Nasal cavity respiratory epithelium epithelial cell of viscerocranial mucosa (primary cell): ENCODE measurements around the gene TMEM134. TPM values are rescaled to one million over a fixed set of nuclear protein-coding genes. Genes with fewer than 3 reads are reported as not detected.

Experiments
- total RNA-seq: library from RNA; depleted of rRNA; stranded (reverse); fragments of >200 nt; gene quantifications from 2 replicates; pipeline ENCODE4 v1.2.3, GENCODE V29; 2014

Gene TMEM134, protein sequence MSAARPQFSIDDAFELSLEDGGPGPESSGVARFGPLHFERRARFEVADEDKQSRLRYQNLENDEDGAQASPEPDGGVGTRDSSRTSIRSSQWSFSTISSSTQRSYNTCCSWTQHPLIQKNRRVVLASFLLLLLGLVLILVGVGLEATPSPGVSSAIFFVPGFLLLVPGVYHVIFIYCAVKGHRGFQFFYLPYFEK
- 19.8 and 57.7 TPM in 2 replicates for total RNA-seq

DNA sequence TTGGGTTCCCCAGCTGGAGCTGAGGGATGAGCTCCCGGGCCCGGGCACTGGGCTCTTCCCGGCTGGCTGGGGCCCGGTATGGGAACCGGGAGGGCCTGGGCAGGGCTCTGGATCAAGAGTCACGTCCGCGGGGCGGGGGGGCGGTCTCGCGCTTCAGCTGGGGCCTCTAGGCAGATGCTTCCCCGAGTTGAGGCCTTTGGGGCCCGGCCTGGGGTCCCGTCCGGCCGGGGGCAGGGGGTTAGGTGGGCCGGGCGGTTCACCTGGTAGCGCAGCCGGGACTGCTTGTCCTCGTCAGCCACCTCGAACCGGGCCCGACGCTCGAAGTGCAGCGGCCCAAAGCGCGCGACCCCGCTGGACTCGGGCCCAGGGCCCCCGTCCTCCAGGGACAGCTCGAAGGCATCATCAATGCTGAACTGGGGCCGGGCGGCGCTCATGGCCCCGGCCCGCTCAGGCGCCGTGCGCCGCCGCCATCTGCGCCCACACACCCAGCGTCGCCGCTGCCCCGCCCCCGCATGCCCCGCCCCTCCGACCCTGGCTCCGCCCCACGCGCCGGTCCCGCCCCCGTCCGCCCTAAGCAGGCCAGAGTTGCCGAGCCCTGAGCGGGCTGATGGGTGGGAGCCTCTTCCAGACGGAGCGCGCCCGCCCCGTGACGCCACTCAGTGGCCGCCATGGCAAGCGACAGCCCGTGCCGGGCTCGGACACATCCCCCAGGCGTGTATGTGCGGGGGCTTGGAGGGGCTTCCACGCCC, at the start of gene TMEM134:
Gene TMEM134, minus strand, starts transcription at position 493 of the 749 bp plus-strand sequence. Its CDS starts 59 bp downstream, at position 434.

DNA sequence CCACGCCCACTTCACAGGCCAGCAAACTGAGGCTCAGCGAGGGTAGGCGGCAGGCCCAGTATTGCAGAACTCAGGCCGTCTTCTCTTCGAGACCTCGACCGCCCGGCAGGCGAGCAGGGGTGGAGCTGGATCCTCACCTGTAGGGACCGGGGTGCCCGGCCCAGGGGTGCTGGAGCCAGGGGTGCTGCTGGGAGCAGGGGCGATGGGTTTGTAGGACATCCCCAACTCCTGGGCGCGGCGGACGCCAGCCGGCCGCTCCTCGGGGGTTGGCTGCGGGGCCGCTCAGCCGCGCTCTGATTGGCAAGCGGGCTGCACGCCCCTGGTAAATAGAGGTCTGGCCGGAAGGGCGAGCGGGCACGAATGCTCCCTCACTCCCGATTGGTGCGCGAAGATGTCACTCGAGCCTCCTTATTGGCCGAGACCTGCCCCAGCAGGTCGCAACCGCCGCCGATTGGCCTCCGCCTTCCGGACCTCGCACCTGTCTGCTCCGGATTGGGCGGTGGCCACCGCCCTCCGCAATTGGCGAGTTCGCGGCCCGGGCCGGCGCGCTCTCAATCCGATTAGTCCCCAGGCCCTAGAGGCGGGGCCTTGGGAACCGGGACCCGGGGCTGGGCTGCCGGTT, 38.9 kb upstream of the TMEM134 start, which contains the start of gene CDK2AP2:
Gene CDK2AP2, minus strand, starts transcription at position 299 of the 622 bp plus-strand sequence. Its CDS starts 80 bp downstream, at position 219.

DNA sequence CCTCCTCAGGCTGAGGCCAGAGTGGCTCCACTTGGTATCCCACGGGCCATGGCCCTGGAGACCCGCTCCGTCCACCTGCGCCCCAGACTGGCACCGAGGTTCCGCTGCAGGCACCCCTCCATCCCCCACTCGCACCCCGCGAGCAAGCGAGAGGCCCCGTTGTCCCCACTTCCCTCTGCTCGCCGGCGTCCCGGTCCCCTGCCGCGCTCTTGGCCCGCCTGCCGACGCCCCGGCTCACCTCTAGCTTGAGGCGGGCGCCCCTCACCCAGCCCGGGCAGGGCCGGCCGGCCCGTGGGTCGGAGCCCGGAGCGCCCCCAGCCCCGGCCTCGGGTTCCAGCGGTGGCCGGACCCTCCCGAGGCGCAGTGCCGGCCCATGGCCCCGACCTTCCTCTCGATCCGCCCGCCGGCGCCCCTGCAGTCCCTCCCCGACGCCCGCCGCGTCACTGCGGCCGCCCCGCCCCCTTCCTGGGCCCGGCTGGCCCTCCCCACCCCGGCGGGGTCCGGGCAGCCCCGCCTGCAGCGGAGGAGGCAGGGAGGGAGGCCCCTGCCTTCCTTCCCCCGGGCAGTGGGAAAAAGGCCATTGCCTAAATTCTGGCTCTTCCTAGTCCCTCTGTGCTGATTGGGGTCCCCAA, 36.0 kb upstream of the TMEM134 start, which contains the start of gene PITPNM1:
Gene PITPNM1, minus strand, starts transcription at position 414 of the 632 bp plus-strand sequence. CDS start 1,183 bp downstream, outside the sequence.

DNA sequence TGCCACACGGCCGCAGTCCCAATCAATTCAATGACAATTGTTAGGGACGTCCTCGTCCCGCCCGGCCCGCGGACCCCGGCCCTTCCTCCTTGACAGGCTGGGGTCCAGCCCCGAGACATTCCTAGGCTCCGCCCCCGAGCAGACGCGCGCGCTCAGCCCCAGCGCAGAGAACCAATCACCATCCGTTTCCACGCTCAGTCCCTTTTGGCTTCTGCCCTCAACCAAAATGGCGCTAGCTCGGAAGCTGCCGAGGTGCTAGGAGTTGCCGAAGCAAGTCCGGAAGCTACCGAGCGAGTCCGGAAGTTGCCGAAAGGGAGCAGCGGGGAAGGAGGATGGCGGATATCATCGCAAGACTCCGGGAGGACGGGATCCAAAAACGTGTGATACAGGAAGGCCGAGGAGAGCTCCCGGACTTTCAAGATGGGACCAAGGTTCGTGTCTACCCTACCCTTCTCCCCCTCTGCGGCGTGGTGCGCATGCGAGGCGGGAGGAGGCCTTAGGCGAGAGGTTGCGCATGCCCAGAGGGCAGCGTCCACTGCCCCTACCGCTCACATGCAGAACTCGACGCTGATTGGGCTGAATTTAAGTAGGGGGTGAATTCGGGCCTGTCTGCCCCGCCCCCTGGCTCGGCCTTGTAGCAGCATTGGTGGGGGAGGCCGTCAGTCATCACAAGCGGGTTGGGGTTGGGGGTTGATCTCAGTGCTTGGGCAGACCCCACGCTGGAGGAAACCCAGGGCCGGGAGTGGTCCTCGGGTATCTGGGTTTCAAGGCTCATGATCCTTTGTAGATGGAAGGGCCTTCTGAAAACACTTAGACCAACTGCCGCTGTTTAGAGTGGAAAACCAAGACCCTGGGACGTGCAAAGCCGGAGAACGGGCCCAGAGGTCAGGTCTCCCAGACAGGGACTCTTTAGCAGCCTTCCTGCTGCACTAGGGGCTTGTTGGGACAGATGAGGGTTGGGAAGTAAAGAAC, 14.1 kb upstream of the TMEM134 start, which contains the start of gene AIP:
Gene AIP, plus strand, starts transcription at position 200 of the 972 bp plus-strand sequence. Its CDS starts 133 bp downstream, at position 333.

DNA sequence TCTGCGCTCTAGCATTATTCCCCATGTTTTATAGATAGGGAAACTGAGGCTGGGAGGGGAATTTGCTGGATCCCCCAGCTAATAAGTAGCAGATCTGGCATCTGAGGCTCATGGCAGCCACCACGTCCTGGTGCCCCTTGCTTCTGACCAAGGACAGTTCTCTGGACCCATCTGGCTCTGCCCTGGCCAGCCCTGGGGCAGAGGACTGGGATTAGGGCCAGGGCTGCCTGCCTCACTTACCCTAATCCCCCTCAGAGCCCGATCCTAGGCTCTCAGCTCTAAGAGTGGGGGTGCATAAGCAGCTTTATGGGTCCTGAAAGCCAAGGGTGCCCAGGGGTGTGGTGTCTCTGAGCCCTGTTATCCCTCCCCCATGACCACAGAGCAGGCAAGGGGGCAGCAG, 14.0 kb downstream of the TMEM134 start, which contains the start of gene CABP4:
Gene CABP4, plus strand, starts transcription at position 301 of the 400 bp plus-strand sequence. Its CDS starts 70 bp downstream, at position 371.

DNA sequence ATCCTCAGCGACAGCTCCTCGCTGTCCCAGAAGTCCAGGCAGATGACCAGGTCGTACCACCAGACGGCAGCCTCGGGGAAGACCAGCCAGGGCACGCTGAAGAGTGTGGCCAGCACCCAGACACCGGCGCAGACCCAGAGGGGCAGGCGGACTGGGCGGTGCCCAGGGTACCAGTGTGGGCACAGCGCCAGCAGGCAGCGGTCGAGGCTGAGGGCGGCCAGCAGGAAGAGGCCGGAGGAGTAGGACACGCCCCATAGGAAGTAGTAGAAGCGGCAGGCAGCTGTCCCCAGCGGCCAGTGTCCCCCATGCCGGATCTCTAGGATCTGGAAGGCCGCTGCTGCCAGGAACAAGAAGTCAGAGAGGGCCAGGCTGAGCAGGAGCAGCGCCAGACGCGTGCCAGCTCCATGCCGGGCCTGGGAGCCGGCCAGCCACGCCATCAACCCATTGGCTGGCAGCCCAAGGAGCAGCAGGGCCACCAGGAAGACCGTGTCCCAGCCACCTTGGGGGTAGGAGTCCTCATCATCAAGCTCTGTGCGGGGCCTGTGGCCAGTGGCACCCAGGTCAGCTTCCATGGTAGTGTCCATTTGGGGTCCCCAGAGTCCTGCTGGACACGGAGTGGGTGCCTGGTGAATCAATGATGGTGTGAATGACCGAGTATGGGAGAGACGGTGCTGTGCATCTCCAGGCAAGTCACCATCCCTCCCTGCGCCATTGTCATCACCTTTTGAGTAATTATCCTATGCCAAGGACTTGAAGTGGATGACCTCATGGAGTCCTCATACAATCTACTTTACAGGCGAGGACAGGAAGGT, 16.7 kb downstream of the TMEM134 start, which contains the start of gene GPR152:
Gene GPR152, minus strand, starts transcription at position 589 of the 812 bp plus-strand sequence. Its CDS starts 5 bp downstream, at position 584.

DNA sequence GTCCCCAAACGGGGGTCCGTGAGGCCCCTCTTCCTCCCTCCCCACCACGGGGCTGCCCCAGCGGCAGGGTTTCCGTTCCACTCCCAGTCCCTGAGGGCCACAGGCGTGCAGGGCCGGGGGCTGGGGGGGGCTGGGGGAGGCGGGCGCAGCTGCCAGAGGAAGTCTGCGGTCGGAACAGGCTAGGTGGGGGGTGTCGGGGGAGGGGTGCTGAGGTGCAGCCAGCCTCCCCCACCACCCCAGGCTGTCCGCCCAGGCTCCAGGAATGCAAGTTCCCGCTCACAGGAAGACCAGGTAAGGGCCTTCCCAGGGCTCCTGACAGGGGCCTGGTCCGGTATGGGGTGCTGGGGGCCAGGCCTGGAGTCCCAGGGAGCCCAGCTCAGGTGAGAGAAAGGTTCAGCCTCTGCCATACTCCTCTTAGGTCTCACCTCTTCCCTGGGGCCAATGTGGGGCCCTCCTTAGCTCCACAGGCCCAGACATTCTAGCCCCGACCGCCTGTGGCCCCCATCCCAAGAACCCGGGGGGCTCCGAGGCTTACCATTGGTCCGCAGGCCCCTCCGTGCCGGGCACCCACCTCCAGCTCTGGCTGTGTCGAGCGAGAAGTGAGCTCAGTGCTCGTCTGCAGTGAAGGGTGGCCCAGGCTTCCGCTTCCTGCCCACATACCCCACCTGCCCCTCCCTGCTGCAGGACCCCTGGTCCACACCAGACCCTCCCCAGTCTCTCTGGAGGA, 31.8 kb downstream of the TMEM134 start, which contains the start of gene PTPRCAP:
Gene PTPRCAP, minus strand, starts transcription at position 601 of the 727 bp plus-strand sequence. Its CDS starts 63 bp downstream, at position 538.

DNA sequence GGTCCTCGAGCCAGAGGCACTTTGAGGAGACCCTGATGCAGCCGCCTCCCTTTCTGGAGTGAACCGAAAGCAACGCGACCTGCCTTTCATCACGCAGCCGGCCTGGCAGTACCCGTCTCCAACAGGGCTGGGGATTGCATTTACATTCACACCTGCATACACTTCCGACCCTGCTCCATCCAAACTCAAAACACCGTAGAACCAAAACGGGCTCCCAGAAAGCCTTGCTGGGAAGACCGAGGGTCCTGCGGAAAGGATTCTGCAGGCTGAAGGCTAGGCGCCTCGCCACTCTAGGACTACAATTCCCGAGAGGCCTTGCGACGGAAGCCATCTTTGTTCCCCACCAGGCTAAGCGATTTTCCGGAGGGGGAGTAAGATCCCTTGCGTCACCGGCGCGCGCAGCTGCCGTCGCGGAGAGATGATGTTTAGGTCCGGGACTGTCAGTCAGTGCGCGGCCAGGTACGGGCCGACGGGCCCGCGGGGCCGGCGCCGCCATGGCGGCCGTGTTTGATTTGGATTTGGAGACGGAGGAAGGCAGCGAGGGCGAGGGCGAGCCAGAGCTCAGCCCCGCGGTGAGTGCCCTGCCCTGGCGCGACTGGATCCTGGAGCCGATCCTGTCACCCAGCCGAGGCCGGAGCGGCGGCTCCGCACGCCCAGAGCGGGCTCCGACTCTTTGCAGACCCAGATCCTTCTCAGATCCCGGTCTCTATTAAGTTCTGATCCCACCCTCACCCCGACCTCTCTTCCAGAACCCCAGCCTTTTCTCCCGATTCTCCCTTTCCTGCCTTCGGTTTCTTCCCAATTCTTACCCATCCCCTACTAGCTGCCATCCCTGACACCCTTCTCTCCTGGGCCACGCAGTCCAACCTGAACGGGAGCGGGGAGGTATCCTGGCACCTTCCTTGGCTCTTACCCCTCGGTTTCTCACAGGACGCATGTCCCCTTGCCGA, 40.7 kb downstream of the TMEM134 start, which contains the start of gene RPS6KB2:
Gene RPS6KB2, plus strand, starts transcription at position 443 of the 950 bp plus-strand sequence. Its CDS starts 52 bp downstream, at position 495.

DNA sequence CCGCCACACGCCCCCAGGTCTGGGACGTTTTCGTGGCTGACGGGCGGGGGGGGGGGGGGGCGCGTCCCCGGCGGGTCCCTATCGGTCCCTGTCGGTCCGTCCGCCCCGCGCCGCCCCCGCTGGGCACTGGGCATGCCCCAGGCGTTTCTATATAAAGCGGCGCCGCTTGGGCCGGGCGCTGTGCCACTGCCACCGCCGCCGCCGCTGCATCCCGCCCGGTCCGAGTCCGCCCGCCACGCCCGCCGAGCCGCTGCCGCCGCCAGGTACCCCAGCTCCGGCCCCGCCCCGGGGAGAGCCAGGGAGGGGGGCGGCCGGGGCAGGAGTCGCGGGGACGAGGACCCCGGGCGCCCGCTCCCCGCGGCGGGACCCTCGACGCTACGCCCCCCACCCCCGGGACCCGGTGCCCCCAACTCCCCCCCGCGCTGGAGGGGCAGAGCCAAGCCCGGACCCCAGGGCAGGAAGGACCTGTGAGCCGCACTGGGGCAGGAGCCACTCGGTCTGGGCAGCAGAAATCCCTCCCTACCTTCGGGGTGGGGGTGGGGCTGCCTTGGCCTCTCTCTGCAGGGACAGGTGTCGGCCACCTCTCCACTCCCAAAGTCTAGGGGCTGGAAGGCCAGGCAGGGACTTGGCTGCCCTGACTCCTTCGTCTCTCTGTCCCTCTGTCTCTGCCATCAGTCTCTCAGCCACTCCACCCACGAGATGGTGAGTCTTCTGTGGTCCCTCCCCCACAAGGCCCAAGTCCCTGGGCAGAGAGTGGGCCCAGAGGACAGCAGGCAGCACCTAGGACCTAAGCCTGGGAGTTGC, 53.3 kb downstream of the TMEM134 start, which contains the start of gene CARNS1:
Gene CARNS1, plus strand, starts transcription at position 178 of the 804 bp plus-strand sequence. Its CDS starts 522 bp downstream, at position 700.

Other genes starting within 250 kb of the TMEM134 start
- gene GRK2, start 202.8 kb downstream of the TMEM134 start, total RNA-seq: 66.6 and 96.4 TPM in 2 replicates
- gene ANKRD13D, start 179.9 kb downstream of the TMEM134 start, total RNA-seq: 34.9 and 57.0 TPM in 2 replicates
- gene SSH3, start 165.7 kb downstream of the TMEM134 start, total RNA-seq: 26.0 and 46.7 TPM in 2 replicates
- 28.0 and 29.8 TPM in 2 replicates for gene POLD4, start 115.7 kb downstream of the TMEM134 start, total RNA-seq
- 3.2 and 3.8 TPM in 2 replicates for gene CLCF1, start 95.7 kb downstream of the TMEM134 start, total RNA-seq
- 5.6 and 7.9 TPM in 2 replicates for gene RAD9A, start 77.3 kb downstream of the TMEM134 start, total RNA-seq
- 116 and 139 TPM in 2 replicates for gene PPP1CA, start 67.4 kb downstream of the TMEM134 start, total RNA-seq
- gene TBC1D10C, start 65.2 kb downstream of the TMEM134 start, total RNA-seq: not detected in 2 replicates
- gene CARNS1, start 53.6 kb downstream of the TMEM134 start, total RNA-seq: under 0.01 TPM in 1 of 2 replicates, not detected in the other
- 46.5 and 72.5 TPM in 2 replicates for gene RPS6KB2, start 40.8 kb downstream of the TMEM134 start, total RNA-seq
- 0.28 TPM in 1 of 2 replicates, not detected in the other for gene PTPRCAP, start 31.6 kb downstream of the TMEM134 start, total RNA-seq
- 100 and 118 TPM in 2 replicates for gene CORO1B, start 25.8 kb downstream of the TMEM134 start, total RNA-seq
- gene GPR152, start 16.5 kb downstream of the TMEM134 start, total RNA-seq: not detected in 2 replicates
- gene CABP4, start 13.9 kb downstream of the TMEM134 start, total RNA-seq: not detected in 2 replicates
- 41.6 and 46.8 TPM in 2 replicates for gene AIP, start 13.8 kb upstream of the TMEM134 start, total RNA-seq
- 22.9 and 32.5 TPM in 2 replicates for gene PITPNM1, start 36.1 kb upstream of the TMEM134 start, total RNA-seq
- gene CDK2AP2, start 38.9 kb upstream of the TMEM134 start, total RNA-seq: 19.3 and 32.5 TPM in 2 replicates
- gene CABP2, start 54.2 kb upstream of the TMEM134 start, total RNA-seq: not detected in 2 replicates
- gene GSTP1, start 114.6 kb upstream of the TMEM134 start, total RNA-seq: 1,128 and 1,985 TPM in 2 replicates
- 150 and 196 TPM in 2 replicates for gene NDUFV1, start 137.7 kb upstream of the TMEM134 start, total RNA-seq
- gene NUDT8, start 160.7 kb upstream of the TMEM134 start, total RNA-seq: 7.8 and 8.5 TPM in 2 replicates
- not detected in 2 replicates for gene TBX10, start 170.5 kb upstream of the TMEM134 start, total RNA-seq
- gene ACY3, start 181.5 kb upstream of the TMEM134 start, total RNA-seq: 0.14 TPM in 1 of 2 replicates, not detected in the other
- 27.3 and 140 TPM in 2 replicates for gene ALDH3B2, start 205.4 kb upstream of the TMEM134 start, total RNA-seq